K562 (cell line): ENCODE data around the gene PARD6A.

Source experiments
- CBFB ChIP-seq: sonication (generic); formaldehyde crosslinking; IDR thresholded peaks from 2 replicates; pipeline ENCODE4 v1.4.0; 2020; ENCODE audit warnings: mild to moderate bottlenecking, missing genetic modification reagents
- CCNT2 ChIP-seq: IDR thresholded peaks from 2 replicates; pipeline ENCODE4 v1.6.1; 2011; ENCODE audit warnings: borderline replicate concordance, low read depth, mild to moderate bottlenecking, moderate library complexity, mixed read lengths, low read length; ENCODE audit not compliant: insufficient read length; ENCODE audit errors: extremely low read depth
- CTCF ChIP-seq, 3 experiments: IDR thresholded peaks in 2 of 3; conservative IDR thresholded peaks in 1 of 3; 2 replicates each; pipeline ENCODE4 v1.5.1; 2011 to 2012; ENCODE audit warnings: low read length in 3 of 3, mild to moderate bottlenecking in 3 of 3, control low read depth in 2 of 3, improper control_type of control experiment in 1 of 3, inconsistent platforms in 1 of 3, low read depth in 1 of 3, mixed read lengths in 1 of 3, moderate library complexity in 1 of 3; ENCODE audit not compliant: insufficient read depth in 2 of 3
- EZH2 ChIP-seq: IDR thresholded peaks from 2 replicates; pipeline ENCODE4 v1.6.1; 2012; ENCODE audit warnings: low read depth, mild to moderate bottlenecking, inconsistent platforms, low read length, borderline replicate concordance
- FOXA3 ChIP-seq, 2 experiments: fragments of 450-650 bp in 1 of 2; sonication (generic) in 1 of 2; formaldehyde crosslinking; IDR thresholded peaks in 1 of 2; conservative IDR thresholded peaks in 1 of 2; 2 replicates each; pipeline versions ENCODE4 v1.4.0 to v1.8.0; 2020 to 2022; ENCODE audit warnings: mild to moderate bottlenecking in 2 of 2, missing genetic modification reagents in 1 of 2
- HES1 ChIP-seq: fragments of 450-650 bp; IDR thresholded peaks from 2 replicates; pipeline ENCODE4 v1.6.1; 2016; ENCODE audit warnings: low read depth, mild to moderate bottlenecking, moderate library complexity
- KLF16 ChIP-seq: IDR thresholded peaks from 2 replicates; pipeline ENCODE4 v1.6.1; 2016; ENCODE audit warnings: antibody characterized with exemption
- POLR2AphosphoS5 ChIP-seq: IDR thresholded peaks from 2 replicates; pipeline ENCODE4 v1.6.1; 2011; ENCODE audit warnings: mild to moderate bottlenecking, low read depth, low read length, moderate library complexity; ENCODE audit not compliant: control insufficient read depth, insufficient read depth
- POU5F1 ChIP-seq: fragments of 150-350 bp; IDR thresholded peaks from 2 replicates; pipeline ENCODE4 v1.6.1; 2014; ENCODE audit warnings: borderline replicate concordance, low read length, low read depth, mild to moderate bottlenecking; ENCODE audit not compliant: partially characterized antibody
- TGIF2 ChIP-seq: sonication (generic); formaldehyde crosslinking; IDR thresholded peaks from 2 replicates; pipeline ENCODE4 v1.8.1; 2022; ENCODE audit warnings: mild to moderate bottlenecking, missing genetic modification reagents, moderate library complexity
- ZBTB1 ChIP-seq: sonication (generic); formaldehyde crosslinking; IDR thresholded peaks from 2 replicates; pipeline ENCODE4 v1.8.1; 2023; ENCODE audit warnings: missing genetic modification reagents, low read depth, mild to moderate bottlenecking, borderline replicate concordance
- ZNF253 ChIP-seq: fragments of 250-450 bp; sonication (Bioruptor Pico); conservative IDR thresholded peaks from 2 replicates; pipeline ENCODE4 v1.6.1; 2021; ENCODE audit warnings: mild to moderate bottlenecking
- ZNF282 ChIP-seq: sonication (generic); formaldehyde crosslinking; IDR thresholded peaks from 2 replicates; pipeline ENCODE4 v1.8.1; 2023; ENCODE audit warnings: missing genetic modification reagents
- ZNF398 ChIP-seq: fragments of 250-450 bp; sonication (Bioruptor Pico); IDR thresholded peaks from 2 replicates; pipeline ENCODE4 v1.8.0; 2021; ENCODE audit warnings: moderate library complexity, mild to moderate bottlenecking, inconsistent platforms

GRCh38 chr16:67675579-67675935 is 14.8 kb downstream of the PARD6A start:
- TF ChIP-seq ZBTB1 (CRISPR knock-in tag) (no peak), TGIF2 (CRISPR knock-in tag) (no peak), CTCF (IDR thresholded peaks at IDR 0.05 in 2 of 3, conservative IDR thresholded peaks at IDR 0.05 in 1 of 3; ENCODE audit: insufficient read depth in 2 of 3, low read depth in 1 of 3, low read length in 3 of 3) (no peak), KLF16 (no peak), FOXA3 (CRISPR knock-in tag; conservative IDR thresholded peaks at IDR 0.05 in 1 of 2, IDR thresholded peaks at IDR 0.05 in 1 of 2) (no peak), EZH2 (no peak), ZNF282 (CRISPR knock-in tag) (no peak), POLR2AphosphoS5 (no peak), POU5F1 (no peak), ZNF253 (CRISPR knock-in tag) (no peak), CCNT2 (no peak), ZNF398 (CRISPR knock-in tag) (no peak), CBFB (CRISPR knock-in tag) (no peak), HES1 (no peak)
